Activated T-helper 17 cell treated with anti-CD3 and anti-CD28 coated beads, Interleukin-2, amount 50 U/mL, for 72 hours (primary cell): ENCODE measurements around the gene NOP9. TPM values are rescaled to one million over a fixed set of nuclear protein-coding genes. Genes with fewer than 3 reads are reported as not detected.

ENCODE experiments used
- ATAC-seq: fragments of 150-1000 bp; cut with Tn5 transposase; replicated peaks from 2 replicates; pipeline ENCODE4 v1.10.0; 2021; ENCODE audit warnings: mild to moderate bottlenecking, moderate library complexity
- H3K27ac Mint-ChIP-seq: one replicate; pipeline ENCODE4 v1.8.0; 2022; ENCODE audit warnings: mixed read lengths
- H3K27me3 Mint-ChIP-seq: one replicate; pipeline ENCODE4 v1.8.0; 2022; ENCODE audit warnings: mixed read lengths
- H3K36me3 Mint-ChIP-seq: one replicate; pipeline ENCODE4 v1.8.0; 2022; ENCODE audit warnings: low read depth, mild to moderate bottlenecking, mixed read lengths
- H3K4me1 Mint-ChIP-seq: one replicate; pipeline ENCODE4 v1.8.0; 2022; ENCODE audit warnings: mixed read lengths
- H3K4me3 Mint-ChIP-seq: one replicate; pipeline ENCODE4 v1.8.0; 2022; ENCODE audit warnings: mild to moderate bottlenecking, mixed read lengths
- H3K9me3 Mint-ChIP-seq: one replicate; pipeline ENCODE4 v1.8.0; 2022; ENCODE audit warnings: mixed read lengths
- total RNA-seq, 2 donors: library from RNA; stranded (reverse); gene quantifications; one replicate each; pipeline ENCODE4 v1.2.3, GENCODE V29; 2022

Gene NOP9
- total RNA-seq, 2 donors from 2014 or later: 21.2 to 42.2 TPM

DNA sequence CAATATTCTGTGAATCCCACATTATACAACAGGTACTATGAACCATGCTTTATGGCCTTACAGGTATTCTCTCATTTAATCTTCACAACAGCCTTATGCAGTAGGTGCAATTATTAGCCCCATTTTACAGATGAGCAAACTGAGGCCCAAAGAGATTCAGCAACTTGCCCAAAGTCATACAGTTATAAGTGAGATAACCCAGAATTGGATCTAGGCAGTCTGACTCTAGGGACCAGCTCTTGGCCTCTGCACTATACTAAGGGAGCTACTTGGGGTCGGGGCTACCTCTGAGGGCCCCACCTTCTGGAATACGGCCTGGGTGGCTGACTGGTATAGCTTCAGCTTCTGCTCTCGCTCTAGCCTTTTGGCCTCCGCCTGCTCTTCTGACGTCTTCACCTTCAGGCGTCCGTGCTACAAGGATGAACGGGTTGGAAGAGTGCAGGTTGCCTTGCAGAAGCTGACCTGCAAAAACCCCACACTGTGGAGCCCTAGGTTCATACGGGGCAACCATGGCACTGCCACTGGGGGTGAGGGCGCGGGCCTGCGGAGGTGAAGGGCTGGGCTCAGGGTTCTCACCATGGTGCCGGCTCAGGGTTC lies 29.0 kb upstream of the NOP9 start:
- H3K4me3 Mint-ChIP-seq: peak overlapping the region; percentile 97
- no peaks in the 10 kb centered on the region for H3K9me3 Mint-ChIP-seq
- H3K27me3 Mint-ChIP-seq: no peaks in the 10 kb centered on the region
- peak overlapping the region; percentile 95 for H3K27ac Mint-ChIP-seq
- H3K36me3 Mint-ChIP-seq: peaks cover 27% of the 10 kb centered on the region
- peaks cover 34% of the 10 kb centered on the region for H3K4me1 Mint-ChIP-seq
- no peak for ATAC-seq

DNA sequence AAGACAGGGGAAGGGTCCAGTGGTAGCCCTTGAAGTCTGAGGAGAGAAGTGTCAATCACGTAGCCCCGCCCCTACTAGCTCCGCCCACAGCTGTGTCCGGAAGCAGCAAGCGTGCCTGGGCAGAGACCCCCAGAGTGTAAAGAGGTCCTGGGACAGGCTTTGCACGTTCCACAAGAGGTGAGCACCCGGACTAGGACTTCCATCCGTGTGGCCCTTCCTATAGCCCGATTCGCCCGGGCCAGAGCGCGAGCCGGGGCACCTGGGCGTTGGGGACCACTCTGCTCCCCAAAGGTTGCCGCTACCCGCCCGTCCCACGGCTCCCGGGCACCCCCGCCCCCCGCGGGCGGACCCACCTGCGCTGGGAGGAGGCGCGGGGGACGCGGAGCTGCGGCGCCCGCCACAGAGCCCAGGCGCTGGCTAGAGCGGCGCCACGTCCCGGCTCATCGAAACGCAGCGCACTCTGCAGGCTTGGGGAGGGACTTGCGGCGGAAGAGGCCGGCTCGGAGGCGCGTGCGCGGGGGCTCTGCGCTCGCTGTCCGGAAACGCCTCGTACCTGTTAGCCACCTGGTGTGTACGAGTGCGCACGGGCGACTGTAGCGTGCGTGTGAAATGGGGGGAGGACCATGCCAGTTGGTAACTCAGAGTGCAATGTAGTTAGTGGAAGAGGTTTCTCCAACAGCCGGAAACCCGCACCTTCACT lies 28.4 kb upstream of the NOP9 start, which contains the start of gene RABGGTA:
Gene RABGGTA (minus strand): TSS at position 464 of the 700 bp plus-strand sequence. CDS start 482 bp downstream, outside the sequence.
- Mint-ChIP-seq H3K4me1 (peaks cover 34% of the 10 kb centered on the region), H3K4me3 (peak within 1 kb of the TSS; percentile 97), H3K27me3 (no peaks in the 10 kb centered on the region), H3K9me3 (no peaks in the 10 kb centered on the region), H3K36me3 (peaks cover 20% of the 10 kb centered on the region), H3K27ac (peak within 1 kb of the TSS; percentile 95)
- ATAC-seq: peak; percentile 85

DNA sequence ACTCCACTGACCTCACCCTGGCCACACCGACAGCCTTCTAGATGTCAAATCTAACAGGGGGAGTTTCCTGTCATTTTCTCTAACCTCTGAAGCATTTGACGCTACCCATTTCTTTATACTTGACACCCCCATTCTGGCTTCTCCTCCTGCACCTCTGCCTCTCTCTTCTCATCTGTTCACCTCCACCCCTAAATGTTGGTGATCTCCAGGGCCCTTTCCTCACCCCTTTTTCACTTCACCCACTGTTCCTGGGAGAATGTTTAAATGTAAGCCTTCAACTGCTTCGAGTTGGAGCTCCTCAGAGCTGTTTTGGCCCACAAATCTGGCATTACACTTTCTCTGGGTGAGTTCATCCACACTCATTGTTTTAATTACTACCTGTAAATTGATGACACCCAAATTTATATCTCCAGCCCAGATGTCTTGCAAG lies 27.8 kb upstream of the NOP9 start:
- Mint-ChIP-seq H3K27me3 (no peaks in the 10 kb centered on the region), H3K4me3 (peak overlapping the region; percentile 97)

DNA sequence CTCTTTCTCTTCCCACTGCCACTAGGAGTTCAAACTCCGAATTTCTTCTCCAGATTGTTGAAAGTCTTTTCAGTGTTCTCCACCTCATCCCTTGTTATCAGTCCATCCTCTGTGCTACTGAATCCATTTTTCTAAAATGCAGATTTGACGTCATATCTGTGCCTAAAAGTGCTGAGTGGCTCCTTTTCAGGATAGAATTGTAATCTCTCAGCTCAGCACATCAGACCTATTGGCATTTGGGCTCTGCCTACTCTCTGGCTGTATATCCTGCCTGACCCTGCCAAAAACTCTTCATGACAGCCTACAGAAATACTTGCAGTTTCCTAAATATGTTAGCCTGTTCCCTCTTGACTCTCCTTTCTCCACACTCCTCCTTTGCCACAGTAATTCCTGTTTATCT lies 27.2 kb upstream of the NOP9 start:
- ATAC-seq: no peak
- Mint-ChIP-seq H3K9me3 (no peaks in the 10 kb centered on the region), H3K36me3 (peaks cover 9% of the 10 kb centered on the region), H3K27ac (peak overlapping the region; percentile 95), H3K4me1 (peaks cover 36% of the 10 kb centered on the region), H3K27me3 (no peaks in the 10 kb centered on the region), H3K4me3 (peak overlapping the region; percentile 97)

More for the DNA sequence above, 27.8 kb upstream of the NOP9 start:
- Mint-ChIP-seq H3K36me3 (peaks cover 15% of the 10 kb centered on the region), H3K4me1 (peaks cover 34% of the 10 kb centered on the region), H3K27ac (peak overlapping the region; percentile 95), H3K9me3 (no peaks in the 10 kb centered on the region)
- no peak for ATAC-seq

DNA sequence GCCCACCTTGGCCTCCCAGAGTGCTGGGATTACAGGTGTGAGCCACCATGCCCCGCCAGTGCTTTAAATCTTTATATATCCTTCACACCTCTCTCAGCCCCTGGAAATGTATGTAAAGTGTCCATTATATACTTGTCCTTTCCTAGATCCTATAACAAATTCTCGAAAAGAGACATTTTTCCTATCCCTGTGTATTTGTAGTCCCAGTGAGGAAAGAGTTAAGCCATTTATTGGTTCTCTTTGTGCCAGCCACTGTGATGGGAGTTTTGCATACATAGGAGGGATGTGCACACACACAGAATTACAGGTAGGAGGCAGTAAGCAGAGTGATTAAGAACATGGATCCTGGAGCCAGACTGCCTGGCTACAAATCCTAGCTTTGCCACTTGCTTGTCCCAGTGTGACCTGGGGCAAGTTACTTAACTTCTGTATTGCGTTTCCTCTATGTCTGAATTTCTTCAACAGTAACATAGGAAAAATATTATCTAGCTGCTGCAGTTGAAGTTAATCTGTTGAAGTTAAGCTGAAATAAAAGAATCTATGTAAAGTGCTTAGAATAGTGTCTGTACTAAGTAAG lies 26.1 kb upstream of the NOP9 start:
- H3K27ac Mint-ChIP-seq: peak overlapping the region; percentile 40
- H3K36me3 Mint-ChIP-seq: peaks cover 7% of the 10 kb centered on the region
- no peak for ATAC-seq
- peaks cover 3% of the 10 kb centered on the region for H3K9me3 Mint-ChIP-seq
- peak overlapping the region; percentile 97 for H3K4me3 Mint-ChIP-seq
- peaks cover 40% of the 10 kb centered on the region for H3K4me1 Mint-ChIP-seq
- H3K27me3 Mint-ChIP-seq: no peaks in the 10 kb centered on the region

DNA sequence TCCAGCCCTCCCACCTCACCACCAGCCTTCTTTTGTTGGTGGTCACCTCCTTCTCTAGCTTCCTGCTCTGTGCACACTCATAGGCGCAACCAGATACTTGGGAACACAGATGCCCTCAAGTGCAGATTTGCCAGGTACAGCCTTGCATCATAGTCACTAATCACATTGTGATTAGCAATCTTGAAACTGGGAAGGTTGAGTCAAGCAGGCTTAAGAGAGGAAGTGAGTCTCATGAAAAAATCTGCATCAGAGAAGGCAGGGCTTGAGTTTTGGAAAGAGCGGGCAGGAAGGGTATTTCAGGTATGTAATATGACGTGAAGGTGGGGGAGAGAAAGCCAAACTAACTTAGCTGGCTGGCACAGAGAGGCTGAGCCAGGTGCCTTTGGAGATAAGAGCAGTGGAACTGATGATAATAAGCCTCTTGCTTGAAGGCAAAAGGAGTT lies 25.5 kb upstream of the NOP9 start:
- H3K9me3 Mint-ChIP-seq: peaks cover 3% of the 10 kb centered on the region
- H3K27ac Mint-ChIP-seq: peak overlapping the region; percentile 40
- ATAC-seq: peak; percentile 81
- H3K4me1 Mint-ChIP-seq: peaks cover 46% of the 10 kb centered on the region
- H3K36me3 Mint-ChIP-seq: peaks cover 6% of the 10 kb centered on the region
- no peaks in the 10 kb centered on the region for H3K27me3 Mint-ChIP-seq
- peak overlapping the region; percentile 97 for H3K4me3 Mint-ChIP-seq

DNA sequence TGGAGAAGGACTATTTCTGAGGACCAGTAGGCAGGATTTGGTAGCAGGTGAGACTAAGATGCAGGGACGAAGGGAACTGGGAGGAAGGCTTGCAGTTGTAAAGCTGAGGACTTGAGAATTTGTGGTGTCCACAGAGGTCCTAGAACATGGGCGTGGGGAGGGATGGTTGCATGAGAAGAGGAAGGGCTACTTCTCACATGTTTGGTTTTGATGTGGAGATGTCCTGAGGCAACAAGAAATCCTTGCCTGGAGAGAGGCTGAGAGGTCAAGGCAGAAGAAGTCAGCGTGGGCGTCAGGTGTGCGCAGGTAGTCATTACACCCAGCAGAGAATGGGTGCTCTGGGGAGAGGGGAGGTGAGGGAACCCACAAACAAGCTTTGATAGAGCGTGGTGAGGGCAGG lies 22.6 kb upstream of the NOP9 start:
- H3K9me3 Mint-ChIP-seq: peaks cover 3% of the 10 kb centered on the region
- no peaks in the 10 kb centered on the region for H3K36me3 Mint-ChIP-seq
- H3K4me1 Mint-ChIP-seq: peaks cover 54% of the 10 kb centered on the region
- peak overlapping the region; percentile 12 for H3K27ac Mint-ChIP-seq
- ATAC-seq: no peak
- no peaks in the 10 kb centered on the region for H3K27me3 Mint-ChIP-seq
- no peak overlapping the region for H3K4me3 Mint-ChIP-seq

DNA sequence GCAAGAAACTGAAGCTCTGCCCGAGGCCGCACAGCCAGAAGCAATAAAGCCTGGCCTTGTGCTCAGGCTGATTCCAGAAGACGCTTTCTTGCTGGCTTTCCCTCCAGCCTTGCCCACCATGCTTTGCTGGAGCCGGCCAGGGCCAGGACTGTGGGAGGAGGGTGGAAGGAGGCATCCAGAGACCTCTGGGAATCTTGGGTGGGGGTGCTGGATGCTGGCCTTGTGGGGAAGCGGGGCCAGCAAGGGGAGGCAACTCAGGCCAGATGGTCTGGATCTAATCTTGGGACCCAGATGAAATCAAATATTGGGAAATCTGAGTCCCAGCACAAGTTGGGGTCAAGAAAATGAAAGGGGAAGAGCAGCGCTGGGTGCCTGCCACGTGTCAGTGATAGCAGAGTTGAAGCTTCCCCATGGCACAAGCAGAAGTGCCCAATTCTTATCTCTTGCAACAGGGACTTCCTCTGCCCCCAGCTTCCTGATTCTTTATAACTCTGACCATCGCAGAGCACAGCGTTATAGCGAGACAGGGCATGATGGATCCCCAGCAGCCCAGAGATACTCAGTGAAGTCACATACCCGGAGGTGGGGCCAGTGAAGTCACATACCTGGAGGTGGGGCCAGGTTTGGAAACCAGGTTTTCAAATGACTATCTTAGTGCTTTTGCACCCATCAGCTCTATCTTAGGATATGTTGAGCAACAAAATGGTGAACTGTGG lies 21.9 kb upstream of the NOP9 start:
- ATAC-seq: no peak
- Mint-ChIP-seq H3K4me3 (peak overlapping the region; percentile 41), H3K9me3 (peaks cover 3% of the 10 kb centered on the region), H3K27me3 (no peaks in the 10 kb centered on the region), H3K4me1 (peaks cover 48% of the 10 kb centered on the region), H3K27ac (peak overlapping the region; percentile 9), H3K36me3 (no peaks in the 10 kb centered on the region)

DNA sequence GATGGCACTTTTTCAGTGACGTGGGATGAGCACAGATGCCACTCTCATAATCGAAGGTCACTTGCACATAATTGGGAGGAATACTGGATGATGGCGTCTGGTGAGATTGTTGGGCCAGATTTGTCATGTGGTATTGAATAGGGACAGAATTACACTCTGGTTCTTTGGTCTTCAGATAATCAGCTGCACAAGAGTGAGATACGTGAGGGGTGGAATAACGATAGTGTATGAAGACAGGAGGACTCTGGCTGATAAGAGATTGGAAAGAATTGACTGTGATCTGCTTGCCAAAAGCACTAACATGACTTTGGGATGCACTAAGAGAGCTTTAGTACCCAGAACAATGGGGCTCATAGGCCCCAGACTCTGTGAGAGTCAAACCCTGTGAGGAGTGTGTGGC lies 21.2 kb upstream of the NOP9 start:
- Mint-ChIP-seq H3K27ac (peak overlapping the region; percentile 9), H3K4me3 (peak overlapping the region; percentile 41), H3K36me3 (no peaks in the 10 kb centered on the region), H3K4me1 (peaks cover 46% of the 10 kb centered on the region), H3K27me3 (no peaks in the 10 kb centered on the region), H3K9me3 (peaks cover 3% of the 10 kb centered on the region)
- no peak for ATAC-seq

DNA sequence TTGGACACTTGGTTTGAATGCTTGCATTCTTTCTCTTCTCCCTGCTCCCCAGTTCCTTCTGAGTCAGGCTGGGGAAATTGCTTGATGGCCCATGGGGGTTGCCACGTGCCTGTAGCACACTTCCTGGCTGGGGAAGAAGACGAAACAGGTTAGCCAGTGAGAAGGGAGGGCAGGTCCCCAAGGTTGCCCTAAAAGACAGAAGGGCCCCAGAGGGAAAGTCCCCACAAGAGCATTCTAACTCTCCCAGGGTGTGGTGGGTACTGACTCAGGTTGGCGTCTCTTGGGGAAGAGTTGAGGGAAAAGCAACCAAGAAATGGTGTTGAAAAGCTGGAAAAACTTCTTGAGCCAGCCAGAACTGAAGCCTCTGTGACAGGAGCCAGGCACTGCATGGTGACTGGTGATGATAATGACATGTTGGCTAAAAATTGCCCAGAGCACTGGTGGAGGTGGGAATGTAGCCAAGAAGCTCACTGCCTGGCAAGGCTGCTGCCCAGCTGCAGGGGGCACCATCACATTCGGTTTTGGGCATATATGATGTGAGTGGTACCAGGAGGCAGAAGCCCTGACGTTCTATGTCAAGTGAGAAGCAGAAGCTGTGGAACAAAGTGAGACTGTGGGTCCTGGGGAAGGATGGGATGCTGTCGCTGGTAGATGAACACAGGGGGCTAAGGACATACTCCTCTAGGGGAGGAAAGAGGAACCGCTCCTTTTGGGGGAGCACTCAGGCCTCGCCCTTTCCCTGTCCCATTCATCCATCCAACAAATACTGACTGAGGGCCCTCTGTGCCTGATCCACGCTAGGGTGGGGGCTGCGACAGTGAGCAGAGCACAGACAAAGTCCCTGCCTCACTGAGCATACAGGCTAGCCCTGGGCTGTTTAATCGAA lies 20.1 kb upstream of the NOP9 start:
- peaks cover 3% of the 10 kb centered on the region for H3K9me3 Mint-ChIP-seq
- H3K27me3 Mint-ChIP-seq: no peaks in the 10 kb centered on the region
- peaks cover 36% of the 10 kb centered on the region for H3K4me1 Mint-ChIP-seq
- peak overlapping the region; percentile 77 for H3K27ac Mint-ChIP-seq
- peak; percentile 96 for ATAC-seq
- no peaks in the 10 kb centered on the region for H3K36me3 Mint-ChIP-seq
- peak overlapping the region; percentile 41 for H3K4me3 Mint-ChIP-seq

DNA sequence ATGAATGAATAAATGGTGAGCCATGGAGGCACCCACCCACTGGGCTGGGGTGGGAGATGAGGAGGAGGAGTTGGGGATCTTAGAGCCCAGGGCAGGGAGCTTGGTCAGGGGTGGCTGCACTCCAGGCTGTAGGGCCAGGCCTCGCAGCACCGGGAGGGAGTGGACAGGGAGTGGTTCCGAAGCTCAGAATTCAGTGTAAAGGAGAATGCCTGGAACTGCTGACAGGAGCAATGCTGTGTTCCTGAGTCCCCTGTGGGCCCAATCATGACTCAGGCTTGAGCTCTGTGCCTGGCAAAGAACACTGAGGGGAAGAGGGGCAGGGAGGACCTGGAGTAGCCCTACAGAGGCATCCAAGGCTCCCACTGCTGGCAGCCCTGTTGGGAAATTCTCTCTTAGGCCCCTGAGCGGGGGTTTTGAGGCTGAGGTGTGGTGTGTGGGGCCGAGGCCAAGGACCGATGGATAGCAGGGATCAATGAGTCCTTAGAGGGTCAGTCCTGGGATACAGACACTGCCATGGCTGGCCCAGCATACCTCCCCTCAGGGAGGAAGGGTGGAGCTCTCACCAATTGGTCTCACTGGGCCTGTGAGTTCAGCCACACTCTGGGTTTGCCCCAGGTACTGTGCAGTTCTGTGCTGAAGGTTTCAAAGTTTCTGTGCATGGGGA lies 18.7 kb upstream of the NOP9 start:
- Mint-ChIP-seq H3K36me3 (no peaks in the 10 kb centered on the region), H3K4me3 (no peak overlapping the region), H3K4me1 (peaks cover 30% of the 10 kb centered on the region), H3K9me3 (peaks cover 3% of the 10 kb centered on the region), H3K27me3 (no peaks in the 10 kb centered on the region), H3K27ac (peak overlapping the region; percentile 77)
- no peak for ATAC-seq

DNA sequence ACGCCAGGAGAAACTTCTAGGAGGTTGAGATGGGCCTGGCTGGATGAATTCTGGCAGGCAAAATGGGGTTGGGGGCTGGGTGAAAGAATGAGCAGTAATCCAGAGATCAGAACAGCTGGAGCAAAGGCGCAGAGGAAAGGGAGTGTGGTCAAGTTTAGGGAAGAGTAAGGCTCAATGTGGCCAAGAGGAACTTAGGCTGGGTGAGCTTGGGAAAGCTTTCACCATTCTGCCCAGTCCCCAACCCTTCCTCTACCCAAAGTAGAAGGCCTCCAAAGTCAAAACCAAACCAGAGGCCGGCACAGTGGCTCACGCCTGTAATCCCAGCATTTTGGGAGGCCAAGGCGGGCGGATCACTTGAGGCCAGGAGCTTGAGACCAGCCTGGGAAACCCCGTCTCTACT lies 18.0 kb upstream of the NOP9 start:
- peaks cover 30% of the 10 kb centered on the region for H3K4me1 Mint-ChIP-seq
- no peaks in the 10 kb centered on the region for H3K27me3 Mint-ChIP-seq
- H3K27ac Mint-ChIP-seq: peak overlapping the region; percentile 27
- H3K9me3 Mint-ChIP-seq: peaks cover 3% of the 10 kb centered on the region
- H3K36me3 Mint-ChIP-seq: no peaks in the 10 kb centered on the region
- ATAC-seq: no peak
- H3K4me3 Mint-ChIP-seq: no peak overlapping the region

DNA sequence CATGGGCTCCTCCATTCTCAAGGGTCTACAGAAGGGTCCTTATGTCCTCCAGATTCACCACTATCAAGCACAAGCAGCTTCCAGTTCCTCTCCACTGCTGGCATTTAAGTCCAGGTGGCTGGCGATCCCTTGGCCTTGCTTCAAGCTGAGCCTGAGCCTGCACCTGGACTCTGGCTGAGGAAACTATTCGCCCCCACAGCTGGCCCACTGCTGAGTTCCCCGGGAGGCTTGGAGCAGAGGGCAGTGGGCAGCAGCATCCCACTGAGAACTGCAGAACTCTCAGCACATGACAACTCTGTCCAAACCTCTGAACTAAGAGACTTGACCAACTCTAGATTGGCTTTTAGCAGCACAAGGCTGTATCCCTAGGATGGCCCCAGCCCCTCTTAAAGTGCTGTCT lies 16.9 kb upstream of the NOP9 start:
- Mint-ChIP-seq H3K4me1 (peaks cover 24% of the 10 kb centered on the region), H3K9me3 (peaks cover 3% of the 10 kb centered on the region), H3K4me3 (no peak overlapping the region), H3K27me3 (no peaks in the 10 kb centered on the region), H3K27ac (no peak overlapping the region), H3K36me3 (peaks cover 3% of the 10 kb centered on the region)
- no peak for ATAC-seq
